Testis (tissue), 3 donors: ENCODE measurements around the gene DHPS. TPM values are rescaled to one million over a fixed set of nuclear protein-coding genes. Genes with fewer than 3 reads are reported as not detected.

Experiments
- DNase-seq: peaks from one replicate; pipeline ENCODE4 v3.0.0-alpha.2; 2019
- H3K27ac ChIP-seq, 2 donors: fragments of 200-600 bp; sonication (generic); one replicate each; pipeline ENCODE4 v1.5.1; 2019
- H3K27me3 ChIP-seq: fragments of 200-600 bp; sonication (generic); one replicate; pipeline ENCODE4 v1.5.1; 2019
- H3K36me3 ChIP-seq: fragments of 200-600 bp; sonication (generic); one replicate; pipeline ENCODE4 v1.5.1; 2017; ENCODE audit warnings: low read depth; ENCODE audit errors: missing control alignments
- H3K4me1 ChIP-seq: fragments of 200-600 bp; sonication (generic); one replicate; pipeline ENCODE4 v1.5.1; 2019
- H3K4me3 ChIP-seq, 2 donors: fragments of 200-600 bp; sonication (generic); one replicate each; pipeline ENCODE4 v1.5.1; 2017 to 2019
- H3K9me3 ChIP-seq: fragments of 200-600 bp; sonication (generic); one replicate; pipeline ENCODE4 v1.5.1; 2017
- POLR2A ChIP-seq: fragments of 450-650 bp; IDR thresholded peaks from one replicate; pipeline ENCODE4 v1.6.1; 2017; ENCODE audit warnings: antibody characterized with exemption, mild to moderate bottlenecking, moderate library complexity
- WGBS, 2 donors: methylation state at CpG; one replicate each; pipeline ENCODE4 v1.1.5; 2018; 5-methylcytosine and 5-hydroxymethylcytosine counted together
- intact Hi-C: fragments of 100-400 bp; cut with DNase I; formaldehyde crosslinking; loops from one replicate; pipeline ENCODE4 v1.15.1; 2023; ENCODE audit warnings: low total_unique reads
- polyA plus RNA-seq: library from polyadenylated mRNA; stranded (reverse); fragments of 350-450 nt; fragmentation: Illumina TruSeq; extraction: RNeasy Lipid Tissue Mini Kit (QIAGEN cat#74804); gene quantifications from one replicate; pipeline ENCODE4 v1.2.3, GENCODE V29; 2014; ENCODE audit warnings: low read depth, low replicate concordance; ENCODE audit not compliant: insufficient read depth
- total RNA-seq, 2 donors: library from RNA; depleted of rRNA; stranded (reverse); fragments of >200 nt; gene quantifications; one replicate each; pipeline ENCODE4 v1.2.3, GENCODE V29; 2016
- TF ChIP-seq, protein P1 (sequence below), 3 experiments: fragments of 450-650 bp in 2 of 3; fragments of 200-600 bp in 1 of 3; sonication (generic) in 1 of 3; IDR thresholded peaks; one replicate each; pipeline ENCODE4 v1.5.1; 2016 to 2019; ENCODE audit warnings: antibody characterized with exemption in 3 of 3, mild to moderate bottlenecking in 2 of 3, moderate library complexity in 1 of 3

Gene DHPS
- total and polyA plus RNA-seq, 3 donors from 2014 or later = 50.2 to 119 (median 85.9) TPM

DNA sequence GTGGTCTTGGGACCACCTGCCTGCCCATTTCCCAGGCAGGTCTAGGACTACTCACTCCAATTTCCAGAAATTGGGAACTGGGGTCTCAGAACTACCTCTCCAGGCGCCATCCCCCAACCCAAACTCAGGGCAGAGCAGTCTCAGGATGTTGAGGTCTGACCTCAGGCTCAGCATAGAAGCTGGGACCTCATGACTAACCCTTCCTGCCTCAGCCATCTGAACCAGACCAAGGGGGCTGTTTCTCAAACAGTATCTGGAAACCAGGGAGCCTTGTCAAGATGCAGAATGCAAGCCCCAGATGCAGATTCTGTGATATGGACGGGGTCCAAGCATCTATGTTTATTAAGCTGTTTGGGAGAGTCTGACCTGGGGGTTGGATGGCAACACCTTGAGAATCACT lies 13.4 kb upstream of the DHPS start:
- Histone ChIP-seq H3K36me3 (no peaks in the 10 kb centered on the region), H3K27me3 (no peaks in the 10 kb centered on the region), H3K9me3 (no peaks in the 10 kb centered on the region), H3K4me3 (no peak overlapping the region), H3K4me1 (peaks cover 12% of the 10 kb centered on the region), H3K27ac (no peak overlapping the region)
- no peak for DNase-seq
- 71 to 74% methylated on average over 1 to 2 of the region's 2 CpGs for WGBS, 2 donors
- intact Hi-C loops = no loop called here
- no peak for TF ChIP-seq POLR2A

- H3K27ac ChIP-seq = no peak overlapping the region
- intact Hi-C loops = no loop called here
- no peak for DNase-seq
- H3K4me1 ChIP-seq = peaks cover 12% of the 10 kb centered on the region
- H3K27me3 ChIP-seq = no peaks in the 10 kb centered on the region
- TF ChIP-seq POLR2A = no peak
- TF ChIP-seq, protein P1, sequence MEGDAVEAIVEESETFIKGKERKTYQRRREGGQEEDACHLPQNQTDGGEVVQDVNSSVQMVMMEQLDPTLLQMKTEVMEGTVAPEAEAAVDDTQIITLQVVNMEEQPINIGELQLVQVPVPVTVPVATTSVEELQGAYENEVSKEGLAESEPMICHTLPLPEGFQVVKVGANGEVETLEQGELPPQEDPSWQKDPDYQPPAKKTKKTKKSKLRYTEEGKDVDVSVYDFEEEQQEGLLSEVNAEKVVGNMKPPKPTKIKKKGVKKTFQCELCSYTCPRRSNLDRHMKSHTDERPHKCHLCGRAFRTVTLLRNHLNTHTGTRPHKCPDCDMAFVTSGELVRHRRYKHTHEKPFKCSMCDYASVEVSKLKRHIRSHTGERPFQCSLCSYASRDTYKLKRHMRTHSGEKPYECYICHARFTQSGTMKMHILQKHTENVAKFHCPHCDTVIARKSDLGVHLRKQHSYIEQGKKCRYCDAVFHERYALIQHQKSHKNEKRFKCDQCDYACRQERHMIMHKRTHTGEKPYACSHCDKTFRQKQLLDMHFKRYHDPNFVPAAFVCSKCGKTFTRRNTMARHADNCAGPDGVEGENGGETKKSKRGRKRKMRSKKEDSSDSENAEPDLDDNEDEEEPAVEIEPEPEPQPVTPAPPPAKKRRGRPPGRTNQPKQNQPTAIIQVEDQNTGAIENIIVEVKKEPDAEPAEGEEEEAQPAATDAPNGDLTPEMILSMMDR (IDR thresholded peaks at IDR 0.05) = no peak
- no peak overlapping the region for H3K4me3 ChIP-seq
- 91 to 98% methylated on average over 7 to 16 of the region's 16 CpGs for WGBS, 2 donors
- no peaks in the 10 kb centered on the region for H3K36me3 ChIP-seq
- no peaks in the 10 kb centered on the region for H3K9me3 ChIP-seq
Measured at GRCh38 chr19:12694641-12695040, 13.0 kb upstream of the DHPS start.

GRCh38 chr19:12692960-12693359 lies 11.3 kb upstream of the DHPS start:
- 83 to 90% methylated on average over 3 to 5 of the region's 5 CpGs for WGBS, 2 donors
- Histone ChIP-seq H3K4me1 (peaks cover 12% of the 10 kb centered on the region), H3K27ac (no peak overlapping the region), H3K4me3 (no peak overlapping the region), H3K27me3 (no peaks in the 10 kb centered on the region), H3K9me3 (no peaks in the 10 kb centered on the region), H3K36me3 (no peaks in the 10 kb centered on the region)
- intact Hi-C loops = no loop called here
- no peak for DNase-seq
- TF ChIP-seq POLR2A = no peak
- TF ChIP-seq, protein P1 (IDR thresholded peaks at IDR 0.05) = no peak

DNA sequence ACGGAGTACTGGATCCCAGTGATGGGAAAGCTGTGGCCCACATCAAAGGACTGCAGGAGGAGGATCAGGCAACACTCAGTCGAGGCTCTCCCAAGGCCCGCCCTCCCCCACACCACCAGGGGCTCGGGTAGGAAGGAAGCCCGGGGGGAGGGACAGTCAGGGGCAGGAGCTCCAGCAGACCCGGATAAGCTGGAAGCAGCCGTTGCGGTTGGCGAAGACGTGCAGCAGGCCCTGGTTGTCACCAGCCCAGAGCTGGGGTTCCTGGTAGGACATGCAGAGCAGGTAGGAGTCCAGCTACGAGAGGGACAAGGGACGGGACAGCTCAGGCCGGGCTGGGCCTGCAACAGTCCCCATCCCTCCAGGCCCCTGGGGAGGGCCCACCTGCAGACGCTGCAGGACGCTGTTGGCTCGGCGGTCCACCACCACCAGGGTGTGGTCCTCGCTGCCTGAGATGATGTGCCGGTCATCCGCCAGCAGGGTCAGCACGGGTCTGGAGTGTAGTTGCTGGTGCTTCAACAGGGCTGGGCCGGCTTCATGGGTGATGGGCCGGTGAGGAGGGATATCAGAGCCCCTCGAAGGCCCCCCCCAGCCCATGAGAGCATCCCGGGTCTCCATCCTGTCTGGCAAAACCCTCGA lies 8.0 kb upstream of the DHPS start:
- TF ChIP-seq, protein P1 (IDR thresholded peaks at IDR 0.05) = no peak
- TF ChIP-seq POLR2A = no peak
- intact Hi-C loops = no loop called here
- WGBS, 2 donors = 76 to 88% methylated on average over 12 to 24 of the region's 26 CpGs
- no peaks in the 10 kb centered on the region for H3K36me3 ChIP-seq
- no peaks in the 10 kb centered on the region for H3K4me1 ChIP-seq
- no peaks in the 10 kb centered on the region for H3K27me3 ChIP-seq
- H3K4me3 ChIP-seq = no peak overlapping the region
- no peak overlapping the region for H3K27ac ChIP-seq
- no peaks in the 10 kb centered on the region for H3K9me3 ChIP-seq
- no peak for DNase-seq

DNA sequence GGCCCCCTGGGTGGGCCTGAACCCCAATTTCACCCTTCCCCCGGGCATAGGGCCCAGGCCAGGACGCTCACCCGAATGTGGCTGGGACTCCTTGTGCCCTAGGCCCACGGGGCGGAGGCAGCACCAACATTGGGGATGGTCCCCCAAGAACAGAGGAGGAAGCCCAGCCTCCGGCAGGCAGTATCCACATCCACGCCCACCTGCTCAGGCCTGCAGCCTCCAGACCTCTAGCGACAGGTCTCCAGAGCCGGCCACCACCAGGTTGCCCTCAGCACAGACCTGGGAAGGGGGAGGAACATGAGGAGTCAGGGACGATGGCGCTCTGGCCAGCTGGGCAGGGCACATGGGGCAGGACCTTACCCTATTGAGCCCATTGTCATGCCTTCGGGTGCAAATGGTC lies 7.3 kb upstream of the DHPS start:
- intact Hi-C loops = no loop called here
- 95% methylated on average over 11 of the region's 12 CpGs; no CpG with 5 or more reads in 1 of the 2 donors for WGBS, 2 donors
- Histone ChIP-seq H3K27ac (no peak overlapping the region), H3K4me3 (no peak overlapping the region), H3K4me1 (no peaks in the 10 kb centered on the region), H3K36me3 (no peaks in the 10 kb centered on the region), H3K27me3 (no peaks in the 10 kb centered on the region), H3K9me3 (no peaks in the 10 kb centered on the region)
- no peak for DNase-seq
- TF ChIP-seq, protein P1 (IDR thresholded peaks at IDR 0.05) = no peak
- TF ChIP-seq POLR2A = no peak
